ENCODE measurements around the gene HIGD2B.
"Not testable (repeated sequence)": the region's sequence is repeated elsewhere in the genome, so short reads cannot be mapped to it uniquely, and the experiment has no call there.

The HIGD2B gene

DNA sequence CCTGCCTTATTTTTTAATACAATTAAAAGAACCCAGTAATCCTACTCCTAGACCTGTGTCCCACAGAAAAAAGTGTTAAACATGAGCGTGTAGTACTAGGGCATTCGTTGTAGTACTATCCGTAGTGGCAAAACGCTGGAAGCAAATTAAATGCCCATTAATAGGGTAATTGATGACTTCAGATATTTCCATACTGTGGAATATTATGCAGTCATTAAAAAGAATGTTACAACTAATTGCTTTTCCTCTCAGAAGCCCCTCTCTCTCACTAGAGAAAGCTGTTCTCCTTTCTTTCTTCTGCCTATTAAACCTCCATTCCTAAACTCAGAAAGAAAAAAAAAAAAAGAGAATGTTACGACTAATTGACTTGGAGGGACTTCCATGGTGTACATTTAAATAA is 2.7 kb upstream of the HIGD2B start:
- TF ChIP-seq GATA2 (IDR thresholded peaks at IDR 0.05; ENCODE audit: low read depth, low read length): no peak
- no peak for TF ChIP-seq GATA3 (IDR thresholded peaks at IDR 0.05; ENCODE audit: low read depth, low read length)

GRCh38 chr15:72685301-72685924 is 569 bp downstream of the HIGD2B start:
- no peak for TF ChIP-seq GATA3 (IDR thresholded peaks at IDR 0.05; ENCODE audit: low read depth, low read length)
- TF ChIP-seq GATA2 (IDR thresholded peaks at IDR 0.05; ENCODE audit: low read depth, low read length): no peak

DNA sequence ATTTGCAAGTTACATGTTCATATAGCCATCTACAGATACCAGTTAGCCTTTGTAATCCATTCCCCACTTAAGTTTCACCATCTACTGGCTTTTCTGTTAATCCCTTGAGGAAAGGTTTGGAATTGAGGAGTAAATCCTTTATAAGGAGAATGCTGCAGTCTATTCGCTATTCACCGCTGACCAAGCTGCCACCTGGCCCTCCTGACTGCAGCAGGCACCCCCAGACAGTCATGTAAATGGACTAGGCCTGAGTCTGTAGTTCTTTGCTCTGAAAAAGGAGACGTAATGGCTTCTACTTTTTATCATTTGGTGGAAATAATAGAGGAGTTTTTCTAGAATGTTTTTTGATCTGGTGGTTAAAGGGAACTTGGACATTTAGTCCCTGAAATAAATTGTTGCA is 3.2 kb downstream of the HIGD2B start:
- TF ChIP-seq GATA2 (IDR thresholded peaks at IDR 0.05; ENCODE audit: low read depth, low read length) (no peak), GATA3 (IDR thresholded peaks at IDR 0.05; ENCODE audit: low read depth, low read length) (no peak)

DNA sequence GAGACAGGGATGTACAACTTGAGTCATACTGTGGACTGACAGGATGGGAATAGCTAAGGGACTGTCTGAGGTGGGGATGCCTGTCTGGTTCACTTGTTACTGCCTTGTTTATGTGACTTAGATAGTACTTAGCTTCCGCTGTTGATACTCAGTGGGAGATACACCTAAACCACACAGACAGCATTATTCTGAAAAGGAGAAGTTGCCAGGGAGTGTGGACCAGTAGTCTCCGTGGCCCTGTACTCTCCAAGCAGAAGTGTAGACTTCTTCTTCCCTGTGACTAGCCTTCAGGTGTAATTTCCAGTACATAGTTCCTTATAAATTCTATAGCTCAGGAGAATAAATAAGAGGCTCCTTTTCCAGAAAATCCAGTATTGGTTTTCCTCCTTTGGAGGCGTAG is 5.1 kb downstream of the HIGD2B start:
- TF ChIP-seq GATA3 (IDR thresholded peaks at IDR 0.05; ENCODE audit: low read depth, low read length) (no peak), GATA2 (IDR thresholded peaks at IDR 0.05; ENCODE audit: low read depth, low read length) (no peak)

GRCh38 chr15:72676838-72677237 is 9.1 kb downstream of the HIGD2B start:
- TF ChIP-seq GATA3 (IDR thresholded peaks at IDR 0.05; ENCODE audit: low read depth, low read length): no peak
- no peak for TF ChIP-seq GATA2 (IDR thresholded peaks at IDR 0.05; ENCODE audit: low read depth, low read length)

- TF ChIP-seq GATA2 (IDR thresholded peaks at IDR 0.05; ENCODE audit: low read depth, low read length) (no peak), GATA3 (IDR thresholded peaks at IDR 0.05; ENCODE audit: low read depth, low read length) (no peak)
These were observed 14.5 kb downstream of the HIGD2B start for GRCh38 chr15:72671525-72671924.

DNA sequence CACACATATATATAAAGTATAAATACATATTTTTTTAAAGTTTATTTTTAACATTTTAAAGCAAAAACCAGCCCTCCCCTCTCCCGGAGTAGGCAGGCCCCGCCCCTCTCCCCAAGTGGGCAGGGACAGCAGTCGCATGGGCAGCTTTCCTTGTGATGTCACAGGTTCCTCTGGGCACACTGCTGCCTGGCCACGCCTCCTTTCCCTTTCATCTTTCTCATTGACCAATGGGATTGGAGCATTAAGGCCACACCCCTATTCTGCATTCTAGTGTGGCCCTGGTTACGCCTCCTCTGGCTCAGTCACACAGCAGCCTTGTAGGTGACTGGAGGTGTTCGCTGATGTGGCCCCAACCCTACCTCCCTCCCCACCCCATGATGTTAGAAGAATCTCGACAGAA is 31.6 kb downstream of the HIGD2B start, which contains the start of gene GOLGA6B:
GOLGA6B (plus strand) TSS at position 301 of the 400 bp plus-strand sequence; CDS start at position 342, 41 bp downstream.
- not testable (repeated sequence) for TF ChIP-seq GATA2, GATA3 (IDR thresholded peaks at IDR 0.05; ENCODE audit: low read depth, low read length)

All from SH-SY5Y (cell line).